ENCODE results near the gene SCN1A. TPM values are rescaled to one million over a fixed set of nuclear protein-coding genes. Genes with fewer than 3 reads are reported as not detected.

Gene SCN1A
- total and polyA plus RNA-seq, 2 of the 13 experiments (the other 11 are each of a cell fraction or from before 2014, with no cell fraction given): 19.9 to 39.4 TPM

DNA sequence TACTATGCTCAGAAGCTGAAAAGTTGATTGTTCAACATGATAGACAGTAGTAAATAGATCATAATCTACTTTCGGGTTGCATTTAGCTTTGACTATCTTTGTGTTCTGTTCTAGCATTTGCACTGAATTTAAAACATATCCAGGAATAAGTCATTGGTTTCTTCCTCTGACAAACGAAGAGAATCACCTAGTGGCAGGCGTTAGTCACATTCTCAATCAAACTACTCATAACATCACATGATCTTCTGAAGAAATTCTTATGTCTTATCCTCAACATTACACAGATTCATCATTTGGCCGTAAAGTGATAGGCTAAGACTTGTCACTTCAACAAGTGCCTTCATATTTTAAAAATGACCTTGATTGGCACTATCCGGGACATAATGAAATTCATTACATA, 110.6 kb downstream of the SCN1A start:
- H4K20me1 ChIP-seq (ENCODE audit: insufficient read depth, low read length): no peaks in the 10 kb centered on the region
- DNase-seq (ENCODE audit: low spot score) (no peak), ATAC-seq (no peak), FAIRE-seq (no peak)
- H3K9ac ChIP-seq (ENCODE audit: insufficient read depth, low read depth, low read length): no peak overlapping the region
- CTCF ChIA-PET (ENCODE audit: low intra/inter-chr PET ratio, low total read pairs): no interaction called here
- intact Hi-C loops (cut with micrococcal nuclease; ENCODE audit: unreplicated experiment): no loop called here
- POLR2A ChIA-PET: no interaction called here
- TF ChIP-seq ZNF230 (CRISPR knock-in tag; IDR thresholded peaks at IDR 0.05) (no peak), MAFF (IDR thresholded peaks at IDR 0.05; ENCODE audit: low read depth, low read length) (no peak), ZNF761 (CRISPR knock-in tag; conservative IDR thresholded peaks at IDR 0.05) (no peak), RFX1 (IDR thresholded peaks at IDR 0.05) (no peak), SUZ12 (IDR thresholded peaks at IDR 0.05; ENCODE audit: low read depth, low read length) (no peak), NONO (IDR thresholded peaks at IDR 0.05) (no peak), NONO (CRISPR knock-in tag; conservative IDR thresholded peaks at IDR 0.05) (no peak), ZNF296 (CRISPR knock-in tag; conservative IDR thresholded peaks at IDR 0.05) (no peak), SIN3A (IDR thresholded peaks at IDR 0.05; ENCODE audit: borderline replicate concordance, low read depth, low read length) (no peak), PITX1 (CRISPR knock-in tag; IDR thresholded peaks at IDR 0.05) (no peak), ZNF414 (CRISPR knock-in tag; IDR thresholded peaks at IDR 0.05) (no peak), ZSCAN22 (CRISPR knock-in tag; IDR thresholded peaks at IDR 0.05) (no peak), IKZF4 (CRISPR knock-in tag; IDR thresholded peaks at IDR 0.05; ENCODE audit: borderline replicate concordance, low read depth, not compliant biosample characterization) (no peak), BRD4 (CRISPR knock-in tag; IDR thresholded peaks at IDR 0.05) (no peak), CBFB (CRISPR knock-in tag; IDR thresholded peaks at IDR 0.05) (no peak), ATF7 (IDR thresholded peaks at IDR 0.05) (no peak), ATF7 (CRISPR knock-in tag; IDR thresholded peaks at IDR 0.05) (no peak), ZNF644 (CRISPR knock-in tag; IDR thresholded peaks at IDR 0.05; ENCODE audit: low read depth) (no peak), ZC3H4 (CRISPR knock-in tag; IDR thresholded peaks at IDR 0.05; ENCODE audit: borderline replicate concordance) (no peak), ZXDC (CRISPR knock-in tag; IDR thresholded peaks at IDR 0.05) (no peak)
- TF ChIP-seq, protein P1, sequence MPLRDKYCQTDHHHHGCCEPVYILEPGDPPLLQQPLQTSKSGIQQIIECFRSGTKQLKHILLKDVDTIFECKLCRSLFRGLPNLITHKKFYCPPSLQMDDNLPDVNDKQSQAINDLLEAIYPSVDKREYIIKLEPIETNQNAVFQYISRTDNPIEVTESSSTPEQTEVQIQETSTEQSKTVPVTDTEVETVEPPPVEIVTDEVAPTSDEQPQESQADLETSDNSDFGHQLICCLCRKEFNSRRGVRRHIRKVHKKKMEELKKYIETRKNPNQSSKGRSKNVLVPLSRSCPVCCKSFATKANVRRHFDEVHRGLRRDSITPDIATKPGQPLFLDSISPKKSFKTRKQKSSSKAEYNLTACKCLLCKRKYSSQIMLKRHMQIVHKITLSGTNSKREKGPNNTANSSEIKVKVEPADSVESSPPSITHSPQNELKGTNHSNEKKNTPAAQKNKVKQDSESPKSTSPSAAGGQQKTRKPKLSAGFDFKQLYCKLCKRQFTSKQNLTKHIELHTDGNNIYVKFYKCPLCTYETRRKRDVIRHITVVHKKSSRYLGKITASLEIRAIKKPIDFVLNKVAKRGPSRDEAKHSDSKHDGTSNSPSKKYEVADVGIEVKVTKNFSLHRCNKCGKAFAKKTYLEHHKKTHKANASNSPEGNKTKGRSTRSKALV (CRISPR knock-in tag; IDR thresholded peaks at IDR 0.05): no peak
- BruUV-seq (replicated peaks): no TSS peak
- H3K9me3 ChIP-seq (ENCODE audit: low read length): no peaks in the 10 kb centered on the region
- H2AFZ ChIP-seq (ENCODE audit: low read length): no peak overlapping the region
- H3K4me1 ChIP-seq (ENCODE audit: insufficient read depth, low read length): no peaks in the 10 kb centered on the region
- no peak overlapping the region for H3K27ac ChIP-seq (ENCODE audit: extremely low read length, insufficient read depth, low read length)
- H3K4me3 ChIP-seq (replicated peaks in 1 of 3; ENCODE audit: insufficient read depth in 1 of 3, low read depth in 2 of 3, low read length in 3 of 3): no peak overlapping the region
- H3K27me3 ChIP-seq (ENCODE audit: control insufficient read depth in 1 of 2, insufficient read depth in 2 of 2, low read length in 2 of 2): no peaks in the 10 kb centered on the region
- H3K36me3 ChIP-seq (replicated peaks in 1 of 2; ENCODE audit: control insufficient read depth in 1 of 2, insufficient read depth in 2 of 2, low read length in 2 of 2): no peaks in the 10 kb centered on the region
- H3K4me2 ChIP-seq (ENCODE audit: low read depth, low read length): no peak overlapping the region
- in situ Hi-C loops (cut with HindIII; ENCODE audit: extremely low pct_ligation_motif_present, low pct_unique_long_range_greater_than_20kb): no loop called here
- WGBS (ENCODE audit: low lambda C conversion rate): 76% methylated on average over 5 of the region's 5 CpGs
- H3K79me2 ChIP-seq (ENCODE audit: insufficient read depth, low read length): no peaks in the 10 kb centered on the region
